ENCODE results near the gene TRIM38. TPM values are rescaled to one million over a fixed set of nuclear protein-coding genes. Genes with fewer than 3 reads are reported as not detected.
A peak's percentile ranks its signal among the peaks of the same experiment; 100 is the strongest.

TRIM38 gene
- total and polyA plus RNA-seq, 2 of the 13 experiments (the other 11 are each of a cell fraction or from before 2014, with no cell fraction given): 2.5 to 3.1 TPM

DNA sequence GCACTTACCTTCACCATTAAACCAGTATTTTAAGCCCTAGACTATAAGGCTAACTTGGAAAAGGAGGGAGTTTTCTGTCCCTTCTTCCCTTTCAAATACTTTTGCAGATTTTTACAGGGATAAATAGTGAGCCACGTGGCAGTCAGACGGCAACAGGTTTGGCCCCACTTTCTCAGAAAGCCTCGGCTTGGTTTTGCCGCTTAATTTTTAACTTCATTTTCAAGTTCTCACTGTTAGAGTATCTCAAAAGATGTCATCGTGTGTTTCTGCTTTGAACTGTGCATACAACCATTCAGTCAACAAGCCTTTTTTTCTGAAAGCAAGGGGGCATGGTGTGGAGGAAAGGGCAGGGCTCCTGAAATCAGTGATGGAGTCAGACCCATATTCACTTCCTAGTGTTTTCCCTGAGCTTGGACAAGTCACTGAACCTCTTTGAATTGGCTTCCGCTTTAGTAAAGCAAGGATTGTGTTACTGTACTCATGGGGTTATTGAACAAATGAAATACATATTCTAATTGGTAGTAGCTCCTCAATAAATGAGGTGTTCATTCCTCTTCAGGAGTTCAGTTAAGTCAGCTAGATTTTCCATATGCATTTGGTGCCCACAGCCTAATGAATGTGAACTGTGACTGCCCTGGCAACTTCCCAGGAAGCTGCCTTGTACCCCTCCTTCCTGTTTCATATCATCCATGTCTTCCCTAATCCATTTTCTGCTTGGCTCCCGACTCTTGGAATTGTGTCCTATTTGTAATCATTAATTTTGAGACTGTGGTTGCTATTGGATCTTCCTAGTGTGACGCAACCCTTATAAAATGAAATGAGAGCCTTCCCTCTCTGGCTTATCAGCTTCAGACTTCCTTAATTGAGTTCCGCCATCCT is 31.8 kb upstream of the TRIM38 start, which contains the start of gene SLC17A2 (continued):
- TF ChIP-seq ZNF251 (CRISPR knock-in tag; IDR thresholded peaks at IDR 0.05) (no peak), ZNF737 (CRISPR knock-in tag; IDR thresholded peaks at IDR 0.05; ENCODE audit: borderline replicate concordance) (no peak), ZFYVE20 (CRISPR knock-in tag; IDR thresholded peaks at IDR 0.05; ENCODE audit: borderline replicate concordance, low read depth) (no peak), ATF1 (CRISPR knock-in tag; IDR thresholded peaks at IDR 0.05) (no peak), GZF1 (CRISPR knock-in tag; IDR thresholded peaks at IDR 0.05) (no peak), CHCHD3 (CRISPR knock-in tag; IDR thresholded peaks at IDR 0.05) (no peak), ZNF788 (CRISPR knock-in tag; IDR thresholded peaks at IDR 0.05; ENCODE audit: borderline replicate concordance) (peak; percentile 61; the same call in 1 of the 2 replicates), ZNF468 (CRISPR knock-in tag; IDR thresholded peaks at IDR 0.05) (no peak), NAIF1 (CRISPR knock-in tag; IDR thresholded peaks at IDR 0.05; ENCODE audit: borderline replicate concordance) (no peak), HCFC1 (IDR thresholded peaks at IDR 0.05; ENCODE audit: low read depth, low read length) (no peak), SMC3 (IDR thresholded peaks at IDR 0.05; ENCODE audit: low read length) (no peak; the same call in 1 of the 2 replicates)
- TF ChIP-seq, protein P1, sequence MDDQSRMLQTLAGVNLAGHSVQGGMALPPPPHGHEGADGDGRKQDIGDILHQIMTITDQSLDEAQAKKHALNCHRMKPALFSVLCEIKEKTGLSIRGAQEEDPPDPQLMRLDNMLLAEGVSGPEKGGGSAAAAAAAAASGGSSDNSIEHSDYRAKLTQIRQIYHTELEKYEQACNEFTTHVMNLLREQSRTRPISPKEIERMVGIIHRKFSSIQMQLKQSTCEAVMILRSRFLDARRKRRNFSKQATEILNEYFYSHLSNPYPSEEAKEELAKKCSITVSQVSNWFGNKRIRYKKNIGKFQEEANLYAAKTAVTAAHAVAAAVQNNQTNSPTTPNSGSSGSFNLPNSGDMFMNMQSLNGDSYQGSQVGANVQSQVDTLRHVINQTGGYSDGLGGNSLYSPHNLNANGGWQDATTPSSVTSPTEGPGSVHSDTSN (CRISPR knock-in tag; IDR thresholded peaks at IDR 0.05; ENCODE audit: borderline replicate concordance): no peak
- TF ChIP-seq, protein P2, sequence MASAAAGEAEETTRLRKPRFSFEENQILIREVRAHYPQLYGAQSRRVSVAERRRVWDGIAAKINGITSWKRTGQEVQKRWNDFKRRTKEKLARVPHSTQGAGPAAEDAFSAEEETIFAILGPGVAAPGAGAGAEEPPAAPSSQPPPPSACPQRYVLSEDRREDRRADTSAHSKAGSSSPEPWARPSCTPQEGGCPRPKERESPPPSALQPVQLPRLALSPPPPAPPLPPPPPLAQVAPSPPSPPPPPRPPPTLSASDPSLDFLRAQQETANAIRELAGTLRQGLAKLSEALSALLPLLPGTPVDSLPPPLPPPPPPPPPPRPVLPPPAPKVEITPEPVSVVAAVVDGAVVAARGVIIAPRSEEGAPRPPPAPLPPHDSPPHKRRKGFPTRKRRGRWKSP (CRISPR knock-in tag; IDR thresholded peaks at IDR 0.05): peak; percentile 82; the same call in 1 of the 2 replicates
- TF ChIP-seq, protein P3, sequence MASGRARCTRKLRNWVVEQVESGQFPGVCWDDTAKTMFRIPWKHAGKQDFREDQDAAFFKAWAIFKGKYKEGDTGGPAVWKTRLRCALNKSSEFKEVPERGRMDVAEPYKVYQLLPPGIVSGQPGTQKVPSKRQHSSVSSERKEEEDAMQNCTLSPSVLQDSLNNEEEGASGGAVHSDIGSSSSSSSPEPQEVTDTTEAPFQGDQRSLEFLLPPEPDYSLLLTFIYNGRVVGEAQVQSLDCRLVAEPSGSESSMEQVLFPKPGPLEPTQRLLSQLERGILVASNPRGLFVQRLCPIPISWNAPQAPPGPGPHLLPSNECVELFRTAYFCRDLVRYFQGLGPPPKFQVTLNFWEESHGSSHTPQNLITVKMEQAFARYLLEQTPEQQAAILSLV (CRISPR knock-in tag; IDR thresholded peaks at IDR 0.05; ENCODE audit: borderline replicate concordance): no peak; the same call in 1 of the 2 replicates
- TF ChIP-seq, protein P4, sequence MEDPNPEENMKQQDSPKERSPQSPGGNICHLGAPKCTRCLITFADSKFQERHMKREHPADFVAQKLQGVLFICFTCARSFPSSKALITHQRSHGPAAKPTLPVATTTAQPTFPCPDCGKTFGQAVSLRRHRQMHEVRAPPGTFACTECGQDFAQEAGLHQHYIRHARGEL (CRISPR knock-in tag; IDR thresholded peaks at IDR 0.05): no peak
- TF ChIP-seq, protein P5, sequence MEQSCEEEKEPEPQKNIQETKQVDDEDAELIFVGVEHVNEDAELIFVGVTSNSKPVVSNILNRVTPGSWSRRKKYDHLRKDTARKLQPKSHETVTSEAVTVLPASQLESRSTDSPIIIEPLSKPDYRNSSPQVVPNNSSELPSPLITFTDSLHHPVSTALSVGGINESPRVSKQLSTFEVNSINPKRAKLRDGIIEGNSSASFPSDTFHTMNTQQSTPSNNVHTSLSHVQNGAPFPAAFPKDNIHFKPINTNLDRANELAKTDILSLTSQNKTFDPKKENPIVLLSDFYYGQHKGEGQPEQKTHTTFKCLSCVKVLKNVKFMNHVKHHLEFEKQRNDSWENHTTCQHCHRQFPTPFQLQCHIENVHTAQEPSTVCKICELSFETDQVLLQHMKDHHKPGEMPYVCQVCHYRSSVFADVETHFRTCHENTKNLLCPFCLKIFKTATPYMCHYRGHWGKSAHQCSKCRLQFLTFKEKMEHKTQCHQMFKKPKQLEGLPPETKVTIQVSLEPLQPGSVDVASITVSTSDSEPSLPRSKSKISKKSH (CRISPR knock-in tag; IDR thresholded peaks at IDR 0.05; ENCODE audit: borderline replicate concordance): no peak
- TF ChIP-seq, protein P6, sequence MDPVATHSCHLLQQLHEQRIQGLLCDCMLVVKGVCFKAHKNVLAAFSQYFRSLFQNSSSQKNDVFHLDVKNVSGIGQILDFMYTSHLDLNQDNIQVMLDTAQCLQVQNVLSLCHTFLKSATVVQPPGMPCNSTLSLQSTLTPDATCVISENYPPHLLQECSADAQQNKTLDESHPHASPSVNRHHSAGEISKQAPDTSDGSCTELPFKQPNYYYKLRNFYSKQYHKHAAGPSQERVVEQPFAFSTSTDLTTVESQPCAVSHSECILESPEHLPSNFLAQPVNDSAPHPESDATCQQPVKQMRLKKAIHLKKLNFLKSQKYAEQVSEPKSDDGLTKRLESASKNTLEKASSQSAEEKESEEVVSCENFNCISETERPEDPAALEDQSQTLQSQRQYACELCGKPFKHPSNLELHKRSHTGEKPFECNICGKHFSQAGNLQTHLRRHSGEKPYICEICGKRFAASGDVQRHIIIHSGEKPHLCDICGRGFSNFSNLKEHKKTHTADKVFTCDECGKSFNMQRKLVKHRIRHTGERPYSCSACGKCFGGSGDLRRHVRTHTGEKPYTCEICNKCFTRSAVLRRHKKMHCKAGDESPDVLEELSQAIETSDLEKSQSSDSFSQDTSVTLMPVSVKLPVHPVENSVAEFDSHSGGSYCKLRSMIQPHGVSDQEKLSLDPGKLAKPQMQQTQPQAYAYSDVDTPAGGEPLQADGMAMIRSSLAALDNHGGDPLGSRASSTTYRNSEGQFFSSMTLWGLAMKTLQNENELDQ (CRISPR knock-in tag; IDR thresholded peaks at IDR 0.05; ENCODE audit: borderline replicate concordance): no peak
- TF ChIP-seq, protein P7, sequence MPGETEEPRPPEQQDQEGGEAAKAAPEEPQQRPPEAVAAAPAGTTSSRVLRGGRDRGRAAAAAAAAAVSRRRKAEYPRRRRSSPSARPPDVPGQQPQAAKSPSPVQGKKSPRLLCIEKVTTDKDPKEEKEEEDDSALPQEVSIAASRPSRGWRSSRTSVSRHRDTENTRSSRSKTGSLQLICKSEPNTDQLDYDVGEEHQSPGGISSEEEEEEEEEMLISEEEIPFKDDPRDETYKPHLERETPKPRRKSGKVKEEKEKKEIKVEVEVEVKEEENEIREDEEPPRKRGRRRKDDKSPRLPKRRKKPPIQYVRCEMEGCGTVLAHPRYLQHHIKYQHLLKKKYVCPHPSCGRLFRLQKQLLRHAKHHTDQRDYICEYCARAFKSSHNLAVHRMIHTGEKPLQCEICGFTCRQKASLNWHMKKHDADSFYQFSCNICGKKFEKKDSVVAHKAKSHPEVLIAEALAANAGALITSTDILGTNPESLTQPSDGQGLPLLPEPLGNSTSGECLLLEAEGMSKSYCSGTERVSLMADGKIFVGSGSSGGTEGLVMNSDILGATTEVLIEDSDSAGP (CRISPR knock-in tag; IDR thresholded peaks at IDR 0.05; ENCODE audit: borderline replicate concordance): no peak
